GM12892 (cell line): ENCODE measurements around the gene GRM1.

ENCODE experiments used
- POLR2A ChIP-seq: IDR thresholded peaks from 2 replicates; pipeline ENCODE4 v1.6.1; 2011; ENCODE audit warnings: low read depth, low read length, control low read depth
- POLR2AphosphoS5 ChIP-seq: IDR thresholded peaks from 2 replicates; pipeline ENCODE4 v1.6.1; 2011; ENCODE audit warnings: low read depth, low read length, control low read depth
- TAF1 ChIP-seq: IDR thresholded peaks from 2 replicates; pipeline ENCODE4 v1.6.1; 2011; ENCODE audit warnings: low read depth, mild to moderate bottlenecking, control low read depth, low read length, borderline replicate concordance

GRCh38 chr6:146420255-146420654 lies 391.4 kb downstream of the GRM1 start:
- TF ChIP-seq POLR2AphosphoS5 (no peak), TAF1 (no peak), POLR2A (no peak)
